ENCODE results near the gene LIG1. TPM values are rescaled to one million over a fixed set of nuclear protein-coding genes. Genes with fewer than 3 reads are reported as not detected.

The LIG1 gene
- total and polyA plus RNA-seq, 2 experiments from 2014 or later: 79.3 to 96.9 TPM

GRCh38 chr19:48110350-48110966 is 59.7 kb downstream of the LIG1 start, which contains the start of gene PLA2G4C:
TSS of gene PLA2G4C (minus strand) at chr19:48110817. CDS start at chr19:48106529, 4,288 bp downstream.
- Histone ChIP-seq H3F3A (replicated peaks; ENCODE audit: low read depth) (no peaks in the 10 kb centered on the region; the same call in 1 of the 2 replicates), H3K36me3 (ENCODE audit: insufficient read depth) (no peaks in the 10 kb centered on the region), H3K4me2 (peak within 1 kb of the TSS; percentile 91), H3K9me2 (ENCODE audit: insufficient read depth) (no peaks in the 10 kb centered on the region), H3K4me3 (peak within 1 kb of the TSS; percentile 60), H3K27ac (ENCODE audit: low read depth) (peak within 1 kb of the TSS; percentile 26; the same call in 1 of the 2 replicates), H3K4me1 (ENCODE audit: insufficient read depth) (no peaks in the 10 kb centered on the region; the same call in 1 of the 2 replicates), H4K20me1 (replicated peaks; ENCODE audit: insufficient read depth) (no peaks in the 10 kb centered on the region), H2AFZ (peak within 1 kb of the TSS; percentile 92), H3K27me3 (ENCODE audit: insufficient read depth) (no peaks in the 10 kb centered on the region), H3K79me2 (replicated peaks; ENCODE audit: insufficient read depth) (no peaks in the 10 kb centered on the region)
- Mint-ChIP-seq H3K27me3 (ENCODE audit: insufficient read depth, low read depth, poor library complexity) (peaks cover 17% of the 10 kb centered on the region), H3K4me3 (peak within 1 kb of the TSS; percentile 69), H3K27ac (peak within 1 kb of the TSS; percentile 56; the same call in 1 of the 2 replicates), H3K9me3 (no peaks in the 10 kb centered on the region), H3K36me3 (ENCODE audit: low read depth) (peaks cover 3% of the 10 kb centered on the region; the same call in 1 of the 3 replicates), H3K4me1 (peaks cover 4% of the 10 kb centered on the region; the same call in 2 of the 3 replicates)
- peak; percentile 80 for ATAC-seq
- no peak for TF ChIP-seq STAT1 (IDR thresholded peaks at IDR 0.05; ENCODE audit: unreplicated experiment)
- no peak for TF ChIP-seq EZH2 (IDR thresholded peaks at IDR 0.05; ENCODE audit: low read depth, unreplicated experiment)
- TF ChIP-seq NANOG (IDR thresholded peaks at IDR 0.05; ENCODE audit: borderline replicate concordance): no peak
- TF ChIP-seq JUNB (IDR thresholded peaks at IDR 0.05; ENCODE audit: unreplicated experiment): no peak
- peak; percentile 50; the same call in 1 of the 2 replicates for TF ChIP-seq POLR2AphosphoS5 (IDR thresholded peaks at IDR 0.05; ENCODE audit: low read depth)
- TF ChIP-seq ZNF331 (CRISPR knock-in tag; IDR thresholded peaks at IDR 0.05; ENCODE audit: low read depth): no peak
- no peak for TF ChIP-seq CREB1 (CRISPR knock-in tag; IDR thresholded peaks at IDR 0.05; ENCODE audit: low read depth)
- no peak for TF ChIP-seq CTCF (conservative IDR thresholded peaks at IDR 0.05; ENCODE audit: low read depth in 2 of 2)
- TF ChIP-seq REST (IDR thresholded peaks at IDR 0.05; ENCODE audit: unreplicated experiment): peak; percentile 80
- peak; percentile 97 for DNase-seq (ENCODE audit: low spot score)
